Upper lobe of left lung (tissue), 4 donors: ENCODE results near the gene MRPL4.

ENCODE experiments used
- CTCF ChIP-seq, 6 experiments: fragments of 450-650 bp in 4 of 6; fragments of 200-600 bp in 2 of 6; sonication (generic) in 2 of 6; IDR thresholded peaks; one replicate each; pipeline ENCODE4 v1.5.1; 2016 to 2019; ENCODE audit warnings: antibody characterized with exemption in 6 of 6
- POLR2A ChIP-seq, 4 donors: fragments of 450-650 bp; IDR thresholded peaks; one replicate each; pipeline ENCODE4 v1.5.1; 2016 to 2017; ENCODE audit warnings: antibody characterized with exemption in 4 of 4, mild to moderate bottlenecking in 2 of 4

GRCh38 chr19:10290357-10290875 lies 38.4 kb downstream of the MRPL4 start:
- TF ChIP-seq CTCF (IDR thresholded peaks at IDR 0.05) (no peak), POLR2A (IDR thresholded peaks at IDR 0.05) (no peak)
